SK-N-DZ (cell line): ENCODE data around the gene KCTD15.

Experiments
- DNase-seq: peaks from one replicate; pipeline ENCODE4 v3.0.0-alpha.2; 2015; ENCODE audit warnings: low spot score

KCTD15 gene

DNA sequence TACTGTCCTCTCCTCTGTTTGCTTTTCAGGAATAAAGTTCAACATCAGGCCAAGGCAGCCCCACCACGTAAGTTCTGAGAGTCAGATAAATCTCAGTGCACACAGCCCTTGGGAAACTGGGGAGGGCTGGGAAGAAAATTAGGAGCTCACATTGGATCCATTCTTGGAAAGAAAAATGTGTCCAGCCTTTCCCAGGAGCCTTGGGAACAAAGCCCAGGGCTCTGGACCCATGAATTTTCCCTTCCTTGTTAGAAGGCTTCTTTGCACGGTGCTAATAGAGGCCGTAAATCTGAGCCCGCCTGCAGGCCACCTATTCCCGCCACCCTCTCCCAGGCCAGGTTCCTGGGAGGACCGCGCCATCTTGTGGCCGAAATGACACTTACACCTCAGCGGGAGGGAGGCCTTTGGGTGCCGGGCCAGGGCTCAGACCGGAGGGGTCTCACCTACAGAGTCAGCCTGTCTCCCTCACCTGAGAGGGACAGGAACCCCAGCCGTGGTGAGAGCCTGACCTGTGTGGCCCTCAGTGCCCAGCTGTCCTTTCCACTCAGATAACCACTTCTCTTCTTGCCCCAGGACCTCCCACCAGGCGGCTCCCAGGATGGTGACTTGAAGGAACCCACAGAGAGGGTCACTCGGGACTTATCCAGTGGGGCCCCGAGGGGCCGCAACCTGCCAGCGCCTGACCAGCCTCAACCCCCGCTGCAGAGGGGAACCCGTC lies 25.1 kb upstream of the KCTD15 start:
- DNase-seq: peak; percentile 74

DNA sequence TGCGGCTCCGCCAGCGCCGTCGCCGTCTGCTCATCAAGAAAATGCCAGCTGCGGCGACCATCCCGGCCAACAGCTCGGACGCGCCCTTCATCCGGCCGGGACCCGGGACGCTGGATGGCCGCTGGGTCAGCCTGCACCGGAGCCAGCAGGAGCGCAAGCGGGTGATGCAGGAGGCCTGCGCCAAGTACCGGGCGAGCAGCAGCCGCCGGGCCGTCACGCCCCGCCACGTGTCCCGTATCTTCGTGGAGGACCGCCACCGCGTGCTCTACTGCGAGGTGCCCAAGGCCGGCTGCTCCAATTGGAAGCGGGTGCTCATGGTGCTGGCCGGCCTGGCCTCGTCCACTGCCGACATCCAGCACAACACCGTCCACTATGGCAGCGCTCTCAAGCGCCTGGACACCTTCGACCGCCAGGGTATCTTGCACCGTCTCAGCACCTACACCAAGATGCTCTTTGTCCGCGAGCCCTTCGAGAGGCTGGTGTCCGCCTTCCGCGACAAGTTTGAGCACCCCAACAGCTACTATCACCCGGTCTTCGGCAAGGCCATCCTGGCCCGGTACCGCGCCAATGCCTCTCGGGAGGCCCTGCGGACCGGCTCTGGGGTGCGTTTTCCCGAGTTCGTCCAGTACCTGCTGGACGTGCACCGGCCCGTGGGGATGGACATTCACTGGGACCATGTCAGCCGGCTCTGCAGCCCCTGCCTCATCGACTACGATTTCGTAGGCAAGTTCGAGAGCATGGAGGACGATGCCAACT lies 24.4 kb upstream of the KCTD15 start:
- no peak for DNase-seq

DNA sequence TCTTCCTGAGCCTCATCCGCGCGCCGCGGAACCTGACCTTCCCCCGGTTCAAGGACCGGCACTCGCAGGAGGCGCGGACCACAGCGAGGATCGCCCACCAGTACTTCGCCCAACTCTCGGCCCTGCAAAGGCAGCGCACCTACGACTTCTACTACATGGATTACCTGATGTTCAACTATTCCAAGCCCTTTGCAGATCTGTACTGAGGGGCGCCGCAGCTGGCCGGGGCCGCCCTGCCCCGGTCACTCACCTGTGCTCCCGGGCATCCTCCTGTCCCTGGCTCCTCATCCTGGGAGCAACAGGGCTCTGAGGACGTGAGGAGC lies 23.9 kb upstream of the KCTD15 start:
- DNase-seq: no peak

DNA sequence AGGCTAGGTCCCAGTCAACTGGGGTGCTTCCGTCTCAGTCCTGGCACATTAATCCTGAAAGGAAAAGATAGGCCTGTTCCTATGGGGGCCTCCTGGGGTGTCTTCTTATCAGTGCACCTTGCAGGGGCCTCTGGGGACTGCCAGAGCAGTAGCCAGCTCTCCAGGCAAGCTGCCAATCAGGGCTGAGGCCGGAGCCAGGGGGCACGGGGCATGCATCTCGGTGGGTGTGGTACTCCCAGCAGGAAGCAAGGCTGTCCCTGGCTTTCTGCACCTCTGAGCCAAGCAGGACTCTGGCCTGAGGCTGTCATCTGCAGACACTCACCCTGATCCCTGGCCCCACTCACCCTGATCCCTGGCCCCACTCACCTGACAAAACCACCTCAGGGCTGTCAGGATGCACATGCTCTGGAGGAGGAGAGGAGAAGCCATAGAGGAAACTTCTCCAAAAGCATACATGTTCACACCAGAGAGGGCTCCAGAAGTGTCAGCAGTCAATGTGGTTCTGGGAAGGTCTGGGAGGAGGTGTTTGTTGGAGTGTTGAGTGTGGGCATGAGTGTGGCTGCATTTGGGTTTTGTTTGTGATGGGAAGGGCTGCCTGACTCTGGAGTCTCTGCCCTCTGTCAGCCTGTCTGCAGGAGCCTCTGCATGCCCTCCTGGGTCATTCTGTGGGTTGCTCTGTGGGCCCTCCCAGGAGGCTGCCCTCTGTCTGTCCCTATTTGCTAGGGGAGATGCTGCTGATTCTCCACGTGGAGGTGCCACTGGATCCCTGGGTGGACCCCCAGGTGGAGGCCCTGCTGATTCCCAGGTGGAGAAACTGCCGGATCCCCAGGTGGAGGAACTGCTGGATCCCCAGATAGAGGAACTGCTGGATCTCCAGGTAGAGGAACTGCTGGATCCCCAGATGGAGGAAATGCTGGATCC lies 22.7 kb upstream of the KCTD15 start:
- DNase-seq: no peak

DNA sequence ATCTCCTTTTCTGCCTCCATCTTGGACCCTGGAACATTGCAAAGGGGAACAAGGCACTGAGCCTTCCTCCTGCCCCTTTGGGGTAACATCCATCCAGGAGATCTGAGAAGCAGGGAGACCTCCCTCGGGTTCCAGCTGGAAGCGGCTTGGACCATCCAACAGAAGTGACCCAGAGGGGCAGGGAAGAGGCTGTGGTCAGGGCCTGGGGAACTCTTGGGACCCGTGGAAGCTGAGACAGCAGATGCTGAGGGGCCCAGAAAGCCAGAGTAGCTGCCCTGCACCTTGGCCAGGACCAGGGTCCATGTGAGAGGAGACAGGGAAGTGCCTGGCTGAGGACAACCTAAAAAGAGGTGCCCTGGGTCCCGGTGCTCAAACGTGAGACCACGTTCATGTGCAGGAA lies 21.9 kb upstream of the KCTD15 start:
- no peak for DNase-seq

DNA sequence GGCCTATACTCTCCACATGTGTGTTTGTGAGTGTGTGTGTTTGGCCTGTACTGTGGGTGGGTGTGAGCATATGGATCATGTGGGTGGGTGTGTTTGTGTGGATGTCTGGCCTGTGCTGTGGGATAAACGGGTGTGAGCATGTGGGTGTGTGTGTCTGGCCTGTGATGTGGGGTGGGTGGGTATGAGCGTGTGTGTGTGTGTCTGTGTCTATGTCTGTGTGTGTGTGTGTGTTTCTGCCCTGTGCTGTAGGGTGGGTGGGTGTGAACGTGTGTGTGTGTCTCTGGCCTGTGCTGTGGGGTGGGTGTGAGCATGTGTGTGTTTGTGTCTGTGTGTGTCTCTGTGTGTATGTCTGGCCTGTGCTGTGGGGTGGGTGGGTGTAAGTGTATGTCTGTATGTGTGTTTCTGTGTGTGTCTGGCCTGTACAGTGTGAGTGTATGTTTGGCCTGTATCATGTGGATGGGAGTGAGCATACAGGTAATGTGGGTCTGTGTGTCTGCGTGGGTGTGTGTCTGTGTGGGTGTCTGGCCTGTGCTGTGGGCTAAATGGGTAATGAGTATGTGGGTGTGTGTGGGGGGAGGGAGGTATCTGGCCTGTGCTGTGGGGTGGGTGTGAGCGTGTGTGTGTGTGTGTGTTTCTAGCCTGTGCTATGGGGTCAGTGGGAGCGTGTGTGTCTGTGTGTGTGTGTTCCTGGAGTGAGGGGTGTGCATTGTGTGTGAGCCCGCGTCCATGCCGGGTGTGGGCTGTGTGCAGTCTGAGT lies 20.8 kb upstream of the KCTD15 start:
- no peak for DNase-seq

DNA sequence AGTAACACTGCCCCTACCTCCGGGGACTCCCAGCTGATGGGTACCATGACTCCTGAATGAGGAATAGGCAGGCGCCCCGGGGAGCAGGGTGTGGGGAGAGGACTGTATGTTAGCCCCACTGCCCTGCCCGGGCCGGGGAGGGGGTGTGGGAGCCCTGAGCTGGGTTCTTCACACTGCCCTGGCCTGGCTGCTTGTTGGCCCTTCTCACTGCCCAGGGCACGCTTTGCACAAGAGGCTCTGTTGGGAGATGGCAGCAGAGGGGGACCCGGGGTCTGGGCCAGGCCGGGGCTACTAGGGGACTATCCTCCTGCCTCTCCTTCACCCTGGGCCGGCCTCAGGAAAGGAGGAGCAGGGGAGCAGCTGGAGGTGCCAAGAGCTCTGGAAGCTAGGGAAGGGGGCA lies 19.3 kb upstream of the KCTD15 start:
- DNase-seq: no peak

DNA sequence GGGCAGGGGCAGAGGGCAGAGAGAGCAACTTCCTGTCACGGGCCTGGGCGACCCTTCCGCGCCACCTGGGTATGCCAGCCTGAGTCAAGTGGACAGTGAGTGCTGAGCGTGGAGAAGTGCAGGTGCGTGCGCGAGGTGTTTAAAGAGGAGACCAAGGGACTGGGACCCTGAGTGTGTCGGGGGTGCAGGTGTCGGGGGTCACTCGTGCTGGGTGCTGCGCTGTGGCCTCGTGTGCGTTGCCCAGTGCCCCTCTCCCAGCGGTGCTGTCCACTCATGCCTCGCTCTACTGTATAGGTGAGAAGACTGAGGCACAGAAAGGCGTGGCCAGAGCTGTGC lies 18.9 kb upstream of the KCTD15 start:
- no peak for DNase-seq

DNA sequence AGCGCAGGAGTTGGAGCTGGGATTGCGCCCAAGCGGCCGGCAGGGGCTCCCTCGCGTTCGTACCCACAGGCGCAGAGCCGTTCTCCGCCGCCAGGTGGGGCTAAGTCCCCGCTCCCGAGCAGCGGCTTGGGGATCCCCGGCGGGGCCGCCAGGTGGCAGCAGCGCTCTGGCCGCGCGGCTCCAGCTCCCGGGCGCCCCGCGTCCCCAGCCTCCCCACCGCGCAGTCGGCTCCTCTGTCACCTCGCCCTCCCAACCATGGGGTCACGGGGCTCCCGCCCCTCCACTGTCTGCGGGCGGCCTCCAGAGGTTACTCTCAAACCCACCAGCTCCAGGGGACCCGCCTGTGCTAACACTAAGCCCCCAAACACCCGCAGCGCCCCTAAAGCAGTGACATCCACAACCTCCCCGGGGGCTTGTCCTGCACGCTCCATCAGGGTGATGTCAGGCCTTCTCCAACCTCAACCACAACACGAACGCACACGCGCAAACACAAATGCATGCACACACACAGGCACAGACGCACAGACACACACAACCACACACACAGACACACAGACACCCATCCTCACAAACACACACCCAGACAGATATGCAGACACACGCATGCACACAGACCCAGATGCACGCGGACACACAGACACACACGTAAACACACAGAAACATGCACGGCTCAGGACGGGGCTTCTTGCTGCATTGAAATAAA lies 18.4 kb upstream of the KCTD15 start:
- DNase-seq: peak; percentile 64

DNA sequence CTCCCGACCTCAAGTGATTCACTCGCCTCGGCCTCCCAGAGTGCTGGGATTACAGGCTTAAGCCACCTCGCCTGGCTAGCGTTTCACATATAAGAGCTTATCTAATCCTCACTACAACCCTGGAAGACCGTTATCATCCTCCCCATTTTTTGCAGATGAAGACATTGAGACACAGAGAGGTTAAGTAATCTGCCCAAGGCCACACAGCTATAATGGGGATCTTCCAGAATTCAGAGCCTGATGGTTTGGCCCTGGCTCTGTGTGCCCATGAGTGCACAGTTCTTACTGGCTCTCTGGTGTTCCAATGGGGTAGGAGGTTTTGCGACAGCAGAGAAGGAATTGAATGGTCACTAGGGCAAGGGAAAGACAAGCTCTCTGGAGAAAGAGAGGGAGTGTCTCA lies 16.8 kb upstream of the KCTD15 start:
- no peak for DNase-seq

DNA sequence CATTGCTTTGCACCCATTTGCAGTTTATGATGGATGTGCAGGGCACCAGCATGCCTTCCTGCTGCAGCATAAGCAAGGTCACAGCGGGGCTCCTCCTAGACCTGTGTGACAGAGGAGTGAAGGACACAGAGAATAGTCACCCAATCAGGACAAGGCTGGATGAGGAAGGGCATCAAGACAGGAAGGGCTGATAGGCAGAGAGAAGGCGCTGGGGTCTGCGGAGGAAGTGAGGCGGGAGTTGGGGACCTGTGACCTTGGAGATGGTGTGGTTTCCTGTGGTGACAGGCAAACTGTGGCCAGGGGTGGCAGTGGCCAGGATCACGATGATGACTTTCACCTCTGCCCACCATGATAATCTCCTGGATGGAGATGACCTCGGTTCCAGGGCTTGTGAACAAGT lies 16.4 kb upstream of the KCTD15 start:
- DNase-seq: no peak

DNA sequence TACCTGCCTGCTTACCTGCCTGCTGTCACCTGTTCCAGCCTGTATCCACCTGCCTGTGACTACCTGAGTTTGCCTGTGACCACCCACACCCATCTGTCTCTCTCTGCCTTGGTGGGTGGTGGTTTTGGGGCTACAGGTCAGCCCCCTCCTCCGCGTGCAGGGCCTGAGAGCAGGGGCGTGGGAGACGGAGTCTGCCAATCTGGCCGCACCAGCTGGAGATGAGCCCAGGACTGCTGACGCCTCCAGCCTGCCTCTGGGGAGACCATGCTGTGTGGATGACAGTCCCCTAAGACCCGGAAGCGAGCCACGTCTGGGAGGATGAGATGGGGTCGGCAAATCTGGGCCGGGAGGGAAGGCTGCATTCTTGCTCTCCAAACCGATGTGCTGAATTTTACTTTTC lies 15.9 kb upstream of the KCTD15 start:
- no peak for DNase-seq

DNA sequence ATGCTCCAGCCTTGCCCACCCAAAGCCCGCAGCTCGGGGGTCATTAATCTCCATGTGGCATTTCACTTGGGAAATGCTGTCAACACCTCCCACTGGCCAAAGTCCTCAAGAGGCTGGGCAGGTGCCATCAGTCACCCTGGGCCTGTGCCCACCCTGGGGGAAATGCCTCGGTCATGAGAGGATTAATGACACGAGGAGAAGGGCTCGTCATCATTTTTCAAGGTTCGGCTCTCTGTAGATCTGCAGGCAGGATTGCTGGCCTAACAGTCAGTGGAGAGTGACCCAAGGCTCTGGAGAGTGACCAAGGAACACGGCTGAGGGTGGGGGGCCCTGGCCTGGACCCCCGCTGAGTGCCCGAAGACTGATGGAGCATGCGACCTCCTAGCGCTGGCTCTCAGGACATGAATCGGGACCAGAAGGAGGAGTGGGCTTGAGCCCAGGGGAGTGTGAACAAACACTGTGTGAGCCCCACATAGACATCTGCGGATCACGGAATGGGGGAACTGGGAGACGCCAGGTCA lies 15.2 kb upstream of the KCTD15 start:
- DNase-seq: no peak

DNA sequence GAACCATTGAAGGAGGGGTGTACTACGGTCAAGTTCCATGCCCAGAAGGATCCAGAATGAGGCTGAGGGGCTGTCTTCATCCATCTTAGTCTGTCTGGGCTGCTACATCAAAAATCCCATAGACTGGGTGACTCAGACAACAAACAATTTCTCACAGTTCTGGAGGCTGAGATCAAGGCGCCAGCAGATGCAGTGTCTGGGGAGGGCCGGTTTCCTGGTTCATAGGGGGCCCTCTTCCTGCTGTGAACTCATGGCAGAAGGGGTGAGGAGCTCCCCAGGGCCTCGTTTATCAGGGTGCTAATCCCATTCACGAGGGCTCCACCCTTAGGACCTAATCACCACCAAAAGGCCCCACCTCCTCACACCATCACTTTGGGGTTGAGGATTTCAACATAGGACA lies 14.7 kb upstream of the KCTD15 start:
- no peak for DNase-seq

DNA sequence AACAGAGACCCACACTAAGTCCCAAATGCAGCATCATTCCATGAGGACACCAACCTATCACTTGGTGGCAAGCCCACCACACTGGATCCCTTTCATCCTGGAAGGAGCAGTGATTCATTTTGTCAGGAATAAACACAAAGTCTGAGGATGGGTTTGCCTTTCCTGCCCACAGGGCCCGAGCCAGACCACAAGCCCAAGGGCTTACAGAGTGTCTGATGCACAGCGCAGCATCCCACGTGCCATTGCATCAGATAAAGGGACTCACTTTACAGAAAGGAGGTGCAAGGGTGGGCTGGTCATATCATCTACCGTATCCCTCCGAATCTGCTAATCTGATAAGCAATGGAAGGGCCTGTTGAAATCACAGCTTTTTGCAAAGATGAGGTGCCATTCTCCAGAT lies 12.2 kb upstream of the KCTD15 start:
- no peak for DNase-seq

DNA sequence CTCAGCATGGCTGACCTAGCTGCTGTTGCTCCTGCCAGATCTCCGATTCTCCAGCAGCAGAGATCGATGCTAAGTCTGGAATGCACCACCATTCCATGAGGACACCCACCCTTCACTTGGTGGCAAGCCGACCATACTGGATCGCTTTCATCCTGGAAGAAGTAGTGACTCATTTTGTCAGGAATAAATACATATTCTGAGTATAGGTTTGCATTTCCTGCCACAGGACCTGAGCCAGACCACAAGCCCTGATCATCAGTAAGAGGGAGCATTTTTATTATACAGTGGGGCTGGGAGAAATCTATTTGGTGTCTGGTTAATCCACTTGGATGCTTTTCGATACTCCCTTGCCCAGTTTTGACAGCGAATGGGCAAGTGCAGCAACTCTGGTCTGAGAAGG lies 10.9 kb upstream of the KCTD15 start:
- DNase-seq: no peak

DNA sequence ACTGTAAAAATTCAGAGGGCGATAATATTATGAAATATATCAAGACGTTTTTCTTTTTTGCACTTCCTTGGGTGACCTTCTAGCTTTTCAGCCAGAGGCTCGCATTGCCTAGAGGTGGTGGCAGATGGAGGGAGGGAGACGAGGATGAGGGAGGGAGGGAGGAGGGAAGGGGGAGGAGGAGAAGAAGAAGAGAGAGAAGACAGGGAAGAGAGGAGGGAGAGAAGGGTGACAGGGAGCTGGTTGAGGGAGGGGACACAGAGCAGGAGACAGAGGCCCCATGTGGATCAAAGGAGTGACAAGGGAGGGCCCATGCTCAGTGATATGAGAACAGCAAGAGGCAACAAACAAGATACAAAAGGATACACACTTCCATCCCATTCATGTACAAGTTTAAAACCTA lies 8.0 kb upstream of the KCTD15 start:
- no peak for DNase-seq

DNA sequence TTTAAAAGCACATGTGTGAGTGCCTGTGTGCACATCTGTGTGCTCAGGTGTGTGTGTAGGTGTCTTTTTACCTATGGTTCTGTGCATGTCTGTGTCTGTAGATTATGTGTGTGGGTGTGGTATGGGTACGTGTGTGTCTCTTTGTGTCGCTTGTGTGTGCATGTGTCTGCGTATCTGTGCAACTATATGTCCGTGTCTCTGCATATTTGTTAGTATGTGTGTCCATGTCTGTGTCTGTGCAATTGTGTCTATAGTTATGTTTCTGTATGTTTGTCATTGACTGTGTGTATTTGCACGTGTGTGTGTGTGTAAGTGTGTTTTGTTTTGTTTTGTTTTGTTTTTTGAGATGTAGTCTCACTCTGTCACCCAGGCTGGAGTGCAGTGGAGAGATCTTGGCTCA lies 7.3 kb upstream of the KCTD15 start:
- no peak for DNase-seq

DNA sequence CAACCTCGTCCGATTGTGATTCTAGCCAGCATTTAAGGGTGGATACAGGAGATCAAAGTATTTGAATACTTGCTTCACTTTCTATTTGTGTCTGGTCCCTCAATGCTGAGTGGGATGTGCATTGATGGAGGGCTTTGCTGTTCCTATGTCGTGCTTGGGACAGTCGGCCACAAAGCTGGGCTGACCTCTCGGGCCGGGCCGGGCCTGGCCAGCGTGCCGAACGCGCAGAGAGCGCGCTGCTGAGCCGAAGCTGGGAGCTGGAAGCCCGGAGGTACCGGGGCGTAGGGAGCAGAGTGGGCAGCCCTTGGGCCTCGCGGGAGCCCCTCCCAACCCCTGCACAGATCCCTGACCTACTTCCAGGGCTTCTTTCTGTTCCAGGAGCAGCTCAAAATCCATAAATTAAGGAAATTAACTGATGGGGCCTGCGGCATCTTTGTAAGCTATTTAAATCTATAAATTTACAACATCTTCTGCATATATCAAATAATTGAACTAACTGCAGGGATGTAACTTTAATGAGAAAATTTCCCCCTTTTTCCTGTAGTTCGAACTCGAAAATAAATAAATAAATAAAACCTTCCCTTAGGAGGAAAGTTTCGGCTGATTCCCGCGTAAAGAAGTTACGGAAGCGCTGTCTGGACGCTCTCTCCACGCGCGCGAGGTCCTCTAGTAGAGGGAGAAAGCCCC lies 1.8 kb upstream of the KCTD15 start:
- peak; percentile 44 for DNase-seq

DNA sequence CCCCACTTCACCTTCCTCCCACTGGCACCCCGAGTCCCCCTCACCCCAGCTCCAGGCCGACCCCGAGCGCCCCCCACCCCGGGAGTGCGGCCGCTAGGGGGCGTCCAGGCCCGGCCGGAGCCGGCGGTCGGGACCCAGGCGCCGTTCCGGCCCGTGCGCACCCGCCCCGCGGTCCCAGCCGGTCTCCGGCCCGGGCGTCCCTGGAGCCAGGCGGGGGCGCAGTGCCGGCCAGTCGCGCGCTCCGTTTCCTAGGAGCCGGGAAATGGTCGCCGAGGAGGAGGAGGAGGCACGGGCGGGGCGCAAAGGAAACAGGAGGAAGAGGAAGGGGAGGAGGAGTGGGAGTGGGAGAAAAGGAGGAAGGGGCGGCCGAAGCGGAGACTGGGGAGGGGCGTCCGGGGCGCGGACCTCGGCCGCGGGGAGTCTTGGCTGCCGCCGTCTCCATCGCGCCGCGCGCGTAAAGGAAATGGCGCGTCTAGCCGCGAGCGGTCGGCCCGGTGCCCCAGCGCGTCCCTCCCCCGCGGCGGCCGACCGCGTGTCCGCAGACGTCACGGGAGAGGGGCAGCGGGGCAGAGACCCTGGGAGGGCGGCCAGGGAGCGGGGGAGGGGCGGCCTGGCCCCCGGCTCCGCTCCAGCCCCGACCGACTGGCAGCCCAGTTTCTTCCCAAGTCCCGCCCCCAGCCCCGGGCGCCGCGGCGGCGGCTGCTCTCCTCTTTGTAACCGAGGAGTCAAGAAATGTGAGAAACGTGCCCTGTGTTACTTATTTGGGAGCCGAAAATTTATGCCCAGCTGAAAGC lies 1.1 kb upstream of the KCTD15 start:
- DNase-seq: peak; percentile 89
